GM12873 (cell line): ENCODE measurements around the gene CUX1.

Experiments used
- CTCF ChIP-seq: IDR thresholded peaks from 2 replicates; pipeline ENCODE4 v1.5.1; 2012; ENCODE audit warnings: low read depth, mild to moderate bottlenecking, moderate library complexity, low read length, control low read depth; ENCODE audit not compliant: insufficient read depth; ENCODE audit errors: missing control alignments

Gene CUX1

GRCh38 chr7:101910991-101911799 lies 93.8 kb downstream of the CUX1 start:
- no peak for TF ChIP-seq CTCF

- TF ChIP-seq CTCF, result no peak
Observed at GRCh38 chr7:101911800-101912715, 94.6 kb downstream of the CUX1 start.

GRCh38 chr7:101912716-101913110 lies 95.3 kb downstream of the CUX1 start:
- no peak for TF ChIP-seq CTCF

GRCh38 chr7:101913247-101913721 lies 95.9 kb downstream of the CUX1 start:
- no peak for TF ChIP-seq CTCF

GRCh38 chr7:101913851-101914250 lies 96.4 kb downstream of the CUX1 start:
- no peak for TF ChIP-seq CTCF

- no peak for TF ChIP-seq CTCF
Observed at GRCh38 chr7:101915000-101915399, 97.6 kb downstream of the CUX1 start.
